ENCODE measurements around the gene PRKN. TPM values are rescaled to one million over a fixed set of nuclear protein-coding genes. Genes with fewer than 3 reads are reported as not detected.

PRKN gene
- total RNA-seq, 1 experiment from 2014 or later, result 1.2 TPM

DNA sequence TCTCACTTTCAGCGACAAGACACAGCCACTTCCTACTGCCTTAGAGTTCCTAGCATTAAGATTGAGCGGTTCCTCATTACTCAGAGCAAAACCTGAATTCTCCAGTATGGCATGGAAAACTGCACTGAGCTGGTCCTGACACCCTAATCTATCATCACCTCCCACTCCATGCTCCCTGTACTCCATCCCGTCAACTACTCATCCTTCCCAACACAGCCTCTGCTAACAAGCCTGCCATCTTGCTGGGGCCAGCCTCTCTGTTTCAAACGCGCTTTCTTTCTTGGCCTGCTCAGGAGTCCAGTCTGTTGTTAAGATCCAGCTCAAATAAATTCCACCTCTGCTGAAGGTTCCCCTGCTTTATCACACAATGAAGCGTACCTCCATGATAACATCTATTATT, 12.0 kb downstream of the PRKN start:
- POLR2A ChIA-PET (ENCODE audit: low non-redundant PET), result no interaction called here
- Histone ChIP-seq H3K36me3 (ENCODE audit: insufficient read depth, low read length, poor library complexity, severe bottlenecking) (no peaks in the 10 kb centered on the region), H3K4me3 (ENCODE audit: low read depth, low read length, poor library complexity, severe bottlenecking) (no peak overlapping the region), H3K27me3 (replicated peaks; ENCODE audit: insufficient read depth, low read depth, low read length, poor library complexity) (no peaks in the 10 kb centered on the region), H3K27ac (ENCODE audit: low read depth, low read length, poor library complexity, severe bottlenecking) (no peak overlapping the region), H3K4me1 (ENCODE audit: insufficient read depth, low read length, poor library complexity, severe bottlenecking) (no peaks in the 10 kb centered on the region), H3K9me3 (ENCODE audit: low read depth, low read length, poor library complexity, severe bottlenecking) (no peaks in the 10 kb centered on the region)
- intact Hi-C loops (cut with micrococcal nuclease; ENCODE audit: unreplicated experiment), result no loop called here
- no peak for TF ChIP-seq EZH2 (IDR thresholded peaks at IDR 0.05; ENCODE audit: borderline replicate concordance, low read depth, low read length, poor library complexity, severe bottlenecking)
- TF ChIP-seq, protein P1, sequence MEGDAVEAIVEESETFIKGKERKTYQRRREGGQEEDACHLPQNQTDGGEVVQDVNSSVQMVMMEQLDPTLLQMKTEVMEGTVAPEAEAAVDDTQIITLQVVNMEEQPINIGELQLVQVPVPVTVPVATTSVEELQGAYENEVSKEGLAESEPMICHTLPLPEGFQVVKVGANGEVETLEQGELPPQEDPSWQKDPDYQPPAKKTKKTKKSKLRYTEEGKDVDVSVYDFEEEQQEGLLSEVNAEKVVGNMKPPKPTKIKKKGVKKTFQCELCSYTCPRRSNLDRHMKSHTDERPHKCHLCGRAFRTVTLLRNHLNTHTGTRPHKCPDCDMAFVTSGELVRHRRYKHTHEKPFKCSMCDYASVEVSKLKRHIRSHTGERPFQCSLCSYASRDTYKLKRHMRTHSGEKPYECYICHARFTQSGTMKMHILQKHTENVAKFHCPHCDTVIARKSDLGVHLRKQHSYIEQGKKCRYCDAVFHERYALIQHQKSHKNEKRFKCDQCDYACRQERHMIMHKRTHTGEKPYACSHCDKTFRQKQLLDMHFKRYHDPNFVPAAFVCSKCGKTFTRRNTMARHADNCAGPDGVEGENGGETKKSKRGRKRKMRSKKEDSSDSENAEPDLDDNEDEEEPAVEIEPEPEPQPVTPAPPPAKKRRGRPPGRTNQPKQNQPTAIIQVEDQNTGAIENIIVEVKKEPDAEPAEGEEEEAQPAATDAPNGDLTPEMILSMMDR (conservative IDR thresholded peaks at IDR 0.05; ENCODE audit: low read depth, low read length), result no peak
- CTCF ChIA-PET, result no interaction called here
- BruUV-seq (replicated peaks), result no TSS peak
- DNase-seq (ENCODE audit: low spot score), result no peak

DNA sequence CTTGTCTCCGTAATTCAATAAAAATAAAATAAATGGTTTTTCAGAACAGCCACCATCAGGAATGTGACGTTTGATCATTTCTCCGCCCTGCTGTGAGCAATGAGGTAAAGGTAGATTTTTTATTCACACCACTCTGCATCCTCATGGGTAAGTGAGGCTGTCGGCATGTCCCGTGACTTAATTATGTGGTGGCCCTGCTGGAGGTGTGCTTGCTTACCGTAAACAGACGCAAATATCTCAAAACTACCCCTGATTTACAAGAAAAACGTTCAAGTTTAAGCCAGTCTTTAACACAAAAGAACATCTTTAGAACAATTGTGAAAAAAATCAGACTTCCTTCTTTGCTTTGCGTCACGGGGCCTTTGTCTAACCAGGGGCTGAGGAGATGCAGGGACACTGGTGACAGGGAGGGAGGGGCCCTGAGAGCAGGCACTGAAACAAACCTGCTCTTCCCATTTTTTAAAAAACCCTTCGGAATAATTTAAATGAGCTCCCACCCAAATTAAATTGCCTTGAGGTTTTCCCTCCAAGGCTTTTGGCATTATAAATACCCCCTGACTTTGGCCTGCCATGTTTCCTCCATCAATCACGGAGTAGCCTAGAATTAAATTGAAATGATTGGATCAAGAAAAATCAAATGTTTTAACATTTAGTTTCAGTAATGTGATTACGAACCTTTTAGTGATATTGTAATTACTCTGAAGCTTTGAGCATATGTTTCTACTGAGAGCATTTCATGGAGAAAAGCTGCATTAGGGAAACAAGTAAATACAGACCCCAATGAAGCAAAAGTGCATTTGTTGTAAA, 13.4 kb downstream of the PRKN start:
- TF ChIP-seq, protein P1 (conservative IDR thresholded peaks at IDR 0.05; ENCODE audit: low read depth, low read length), result no peak
- no peak for TF ChIP-seq EZH2 (IDR thresholded peaks at IDR 0.05; ENCODE audit: borderline replicate concordance, low read depth, low read length, poor library complexity, severe bottlenecking)
- no TSS peak for BruUV-seq (replicated peaks)
- Histone ChIP-seq H3K9me3 (ENCODE audit: low read depth, low read length, poor library complexity, severe bottlenecking) (no peaks in the 10 kb centered on the region), H3K36me3 (ENCODE audit: insufficient read depth, low read length, poor library complexity, severe bottlenecking) (no peaks in the 10 kb centered on the region), H3K4me3 (ENCODE audit: low read depth, low read length, poor library complexity, severe bottlenecking) (no peak overlapping the region), H3K27ac (ENCODE audit: low read depth, low read length, poor library complexity, severe bottlenecking) (no peak overlapping the region), H3K4me1 (ENCODE audit: insufficient read depth, low read length, poor library complexity, severe bottlenecking) (no peaks in the 10 kb centered on the region), H3K27me3 (replicated peaks; ENCODE audit: insufficient read depth, low read depth, low read length, poor library complexity) (no peaks in the 10 kb centered on the region)
- ChIA-PET POLR2A (ENCODE audit: low non-redundant PET) (no interaction called here), CTCF (no interaction called here)
- intact Hi-C loops (cut with micrococcal nuclease; ENCODE audit: unreplicated experiment), result no loop called here
- no peak for DNase-seq (ENCODE audit: low spot score)

DNA sequence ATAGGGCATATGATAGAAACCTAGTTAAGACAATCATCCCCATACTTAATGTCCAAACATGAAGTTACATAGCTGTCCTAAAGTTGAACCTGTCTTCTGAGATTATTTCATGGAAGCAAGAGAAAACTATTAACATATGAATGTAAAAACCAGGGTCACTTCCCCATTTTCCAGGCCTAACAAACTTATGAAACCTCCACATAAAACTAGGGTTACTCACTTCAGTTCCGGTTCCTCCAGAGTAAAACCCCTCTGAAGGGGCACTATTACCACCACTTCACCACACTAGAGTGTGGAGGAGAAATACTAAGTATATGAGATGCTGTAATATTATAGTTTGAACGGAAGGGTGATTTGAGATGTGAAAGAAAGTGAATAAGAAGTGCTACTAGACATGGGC, 14.9 kb downstream of the PRKN start:
- intact Hi-C loops (cut with micrococcal nuclease; ENCODE audit: unreplicated experiment), result no loop called here
- no peak for DNase-seq (ENCODE audit: low spot score)
- Histone ChIP-seq H3K36me3 (ENCODE audit: insufficient read depth, low read length, poor library complexity, severe bottlenecking) (no peaks in the 10 kb centered on the region), H3K9me3 (ENCODE audit: low read depth, low read length, poor library complexity, severe bottlenecking) (no peaks in the 10 kb centered on the region), H3K27me3 (replicated peaks; ENCODE audit: insufficient read depth, low read depth, low read length, poor library complexity) (no peaks in the 10 kb centered on the region), H3K27ac (ENCODE audit: low read depth, low read length, poor library complexity, severe bottlenecking) (no peak overlapping the region), H3K4me3 (ENCODE audit: low read depth, low read length, poor library complexity, severe bottlenecking) (no peak overlapping the region), H3K4me1 (ENCODE audit: insufficient read depth, low read length, poor library complexity, severe bottlenecking) (no peaks in the 10 kb centered on the region)
- BruUV-seq (replicated peaks), result no TSS peak
- POLR2A ChIA-PET (ENCODE audit: low non-redundant PET), result no interaction called here
- TF ChIP-seq, protein P1 (conservative IDR thresholded peaks at IDR 0.05; ENCODE audit: low read depth, low read length), result no peak
- TF ChIP-seq EZH2 (IDR thresholded peaks at IDR 0.05; ENCODE audit: borderline replicate concordance, low read depth, low read length, poor library complexity, severe bottlenecking), result no peak
- CTCF ChIA-PET, result no interaction called here

All from A673 (cell line).